Activated naive CD4-positive, alpha-beta T cell (primary cell): ENCODE results near the gene PCSK5.
"Not testable (repeated sequence)": the region's sequence is repeated elsewhere in the genome, so short reads cannot be mapped to it uniquely, and the experiment has no call there.

Source experiments
- DNase-seq, 4 experiments: peaks; one replicate each; lab custom pipeline; 2025; lab: John Stamatoyannopoulos, UW

The PCSK5 gene

DNA sequence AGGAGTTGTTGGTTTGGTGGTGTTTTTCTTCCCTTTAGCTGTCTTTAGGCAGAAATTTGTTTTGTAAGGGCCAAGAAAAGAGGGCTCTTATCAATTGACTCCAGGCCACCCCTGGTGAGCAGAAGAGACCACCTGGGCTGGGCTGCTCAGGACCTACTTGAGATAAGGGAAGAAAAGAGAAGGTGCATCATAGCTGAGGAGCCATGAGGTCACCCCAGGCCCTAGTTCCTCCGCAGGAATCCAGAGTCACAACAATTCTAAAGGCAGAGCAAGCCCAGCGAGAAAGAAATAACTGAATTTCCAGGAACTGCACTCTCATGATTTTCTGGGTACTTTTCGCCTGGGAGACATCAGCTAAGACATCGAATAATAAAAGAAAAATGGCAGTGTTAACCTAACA, 468.9 kb downstream of the PCSK5 start:
- DNase-seq = no peak

DNA sequence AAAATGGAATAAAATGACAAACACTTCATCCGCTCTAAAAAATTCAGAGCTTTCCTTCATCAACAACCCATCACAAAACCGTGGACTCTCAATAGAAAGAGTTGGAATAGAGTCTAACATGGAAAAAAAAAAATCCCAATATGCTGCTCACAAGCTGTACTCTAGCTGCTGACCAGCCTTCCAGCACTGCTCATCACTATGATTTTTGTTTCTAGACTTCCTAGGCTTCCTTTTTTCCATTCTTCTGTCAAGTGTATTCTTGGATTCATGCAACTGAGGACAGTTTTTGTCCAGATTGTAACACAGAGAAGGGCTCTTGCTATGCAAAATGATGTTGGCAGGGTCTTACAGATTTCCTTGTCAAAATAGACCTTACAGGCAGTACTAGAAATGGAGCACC, 469.3 kb downstream of the PCSK5 start:
- no peak for DNase-seq

DNA sequence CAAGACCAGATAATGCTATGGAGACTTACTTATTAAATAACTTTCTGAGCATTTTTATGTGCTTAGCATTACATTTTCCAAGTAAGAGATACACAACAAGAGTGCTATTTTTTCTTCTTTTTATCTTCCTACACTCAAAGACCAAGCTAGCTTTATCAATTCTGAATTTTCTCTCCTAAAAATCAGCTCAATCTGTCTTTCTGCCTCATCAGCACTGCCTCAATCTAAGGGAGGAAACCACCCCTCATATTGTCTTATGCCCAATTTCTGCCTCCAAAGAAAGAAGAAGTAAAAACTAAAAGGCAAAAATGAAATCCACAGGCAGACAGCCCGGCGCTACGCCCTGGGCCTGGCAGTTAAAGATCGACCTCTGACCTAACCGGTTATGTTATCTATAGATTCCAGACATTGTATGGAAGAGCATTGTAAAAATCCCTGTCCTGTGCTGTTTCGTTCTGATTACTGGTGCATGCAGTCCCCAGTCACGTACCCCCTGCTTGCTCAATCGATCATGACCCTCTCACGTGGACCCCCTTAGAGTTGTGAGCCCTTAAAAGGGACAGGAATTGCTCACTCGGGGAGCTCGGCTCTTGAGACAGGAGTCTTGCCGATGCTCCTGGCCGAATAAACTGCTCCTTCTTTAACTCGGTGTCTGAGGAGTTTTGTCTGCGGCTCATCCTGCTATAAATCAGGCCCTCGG, 472.0 kb downstream of the PCSK5 start:
- not testable (repeated sequence) for DNase-seq

DNA sequence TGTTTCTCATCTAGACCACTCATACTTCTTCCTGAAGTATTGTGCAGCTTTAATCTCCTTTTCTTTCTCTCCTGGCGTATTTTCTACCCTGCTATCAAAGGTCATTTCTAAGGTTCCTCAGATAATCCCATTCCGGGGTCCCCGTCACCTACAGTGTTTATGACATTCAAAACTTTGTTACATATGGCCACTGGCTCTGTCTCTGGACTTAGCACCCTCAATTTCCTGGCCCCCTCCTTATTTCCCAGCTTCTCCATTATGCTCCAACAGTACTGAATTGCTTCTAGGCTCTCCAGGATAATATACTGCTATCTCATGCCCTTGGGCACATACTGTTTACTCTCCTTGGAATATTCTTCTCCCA, 472.5 kb downstream of the PCSK5 start:
- DNase-seq = no peak

DNA sequence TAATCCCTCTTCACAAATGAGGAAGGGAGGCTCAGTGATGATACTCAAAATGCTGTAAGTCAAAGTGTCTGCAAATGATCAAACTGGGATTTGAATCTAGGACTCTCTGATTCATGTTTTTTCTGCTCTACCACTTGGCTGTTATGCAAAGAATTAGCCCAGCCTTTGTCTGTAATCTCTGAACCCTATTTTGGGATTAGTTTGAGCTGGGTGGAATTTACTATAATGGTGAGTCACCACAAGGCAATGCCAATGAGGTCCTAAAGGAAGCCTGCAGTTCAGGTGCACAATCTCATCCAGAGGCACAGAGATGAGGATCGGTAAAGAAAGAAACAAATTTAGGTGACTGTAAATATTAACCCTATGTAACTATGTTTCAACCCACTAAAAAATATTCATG, 474.6 kb downstream of the PCSK5 start:
- DNase-seq = no peak

DNA sequence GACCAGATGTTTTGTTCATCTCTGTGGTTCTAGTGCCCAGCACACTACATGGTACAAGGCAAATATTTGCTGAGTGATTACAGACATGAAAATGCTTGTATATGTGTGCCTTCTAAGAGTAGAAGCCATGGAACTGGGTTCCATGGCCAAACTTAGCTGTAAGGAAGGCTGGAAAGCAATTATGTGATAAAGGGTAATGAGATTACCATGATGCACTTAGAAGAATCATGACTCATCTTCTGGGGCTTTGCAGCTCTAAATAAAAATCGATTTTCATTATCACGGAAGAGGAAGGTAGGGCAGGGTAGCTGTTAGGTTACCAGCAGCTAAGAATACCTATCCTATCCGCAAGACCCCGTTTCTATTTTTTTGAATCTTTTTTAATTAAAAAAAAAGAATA, 475.8 kb downstream of the PCSK5 start:
- DNase-seq = no peak

DNA sequence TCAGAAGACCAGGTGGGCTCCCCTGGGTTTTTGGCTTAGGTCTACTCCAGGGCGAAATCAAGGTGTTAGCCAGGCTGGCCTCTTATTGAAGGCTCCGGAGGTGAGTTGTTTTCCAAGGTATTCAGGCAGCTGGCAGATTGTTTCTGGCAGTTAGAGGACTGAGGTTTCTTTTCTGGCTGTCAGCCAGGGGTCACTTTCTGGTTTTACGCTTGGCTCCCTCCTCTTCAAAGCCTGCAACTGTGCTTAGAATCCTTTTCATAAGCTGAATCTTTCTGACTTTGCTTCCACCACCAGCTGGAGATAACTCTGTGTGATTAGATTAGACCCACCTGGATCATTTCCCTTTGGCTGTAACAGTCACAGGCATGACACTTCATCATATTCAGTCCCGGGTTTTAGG, 479.1 kb downstream of the PCSK5 start:
- DNase-seq = no peak

DNA sequence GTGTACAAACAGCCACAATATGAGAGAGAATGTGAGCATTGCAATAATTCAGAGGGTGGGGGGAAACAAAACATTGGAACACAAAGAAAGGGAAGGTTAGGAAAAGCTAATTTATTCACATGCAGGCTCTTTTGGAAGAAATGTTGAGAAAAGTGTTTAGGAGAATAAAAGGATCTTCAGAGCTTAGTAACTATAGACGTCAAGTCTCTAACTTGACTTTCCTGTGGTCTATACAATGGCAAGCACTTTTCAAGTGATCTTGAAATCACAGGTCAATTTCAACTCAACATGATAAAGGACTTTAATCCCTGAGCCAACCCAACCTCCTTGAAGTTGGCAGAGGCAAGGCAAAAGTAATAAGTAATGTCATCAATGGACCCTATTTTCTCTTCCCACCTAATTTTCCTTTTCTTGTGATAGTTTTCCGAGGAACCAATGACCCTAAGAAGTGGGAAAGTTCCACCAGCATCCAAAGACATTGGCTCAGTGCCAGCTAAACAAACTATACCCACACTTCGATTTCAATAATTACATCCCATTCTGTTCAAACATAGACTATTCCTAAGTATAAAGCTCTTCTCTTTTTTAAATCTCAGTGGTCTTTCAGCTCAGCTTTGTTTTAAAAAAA, 480.0 kb downstream of the PCSK5 start:
- no peak for DNase-seq

DNA sequence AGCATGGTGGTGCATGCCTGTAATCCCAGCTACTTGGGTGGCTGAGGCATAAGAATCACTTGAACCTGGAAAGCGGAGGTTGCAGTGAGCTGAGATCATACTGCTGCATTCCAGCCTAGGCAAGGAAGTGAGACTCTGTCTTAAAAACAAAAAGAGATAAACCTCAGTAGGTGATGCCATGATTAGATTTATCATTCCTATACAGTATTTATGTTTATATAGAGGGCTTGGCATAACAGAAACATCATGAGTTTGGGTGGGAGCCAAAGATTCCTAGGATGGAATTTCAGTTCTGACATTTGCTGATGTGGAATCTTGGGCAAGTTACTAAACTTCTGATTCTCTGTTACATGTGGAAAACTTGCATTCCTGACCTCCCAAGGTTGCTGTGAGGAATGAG, 481.4 kb downstream of the PCSK5 start:
- no peak for DNase-seq

DNA sequence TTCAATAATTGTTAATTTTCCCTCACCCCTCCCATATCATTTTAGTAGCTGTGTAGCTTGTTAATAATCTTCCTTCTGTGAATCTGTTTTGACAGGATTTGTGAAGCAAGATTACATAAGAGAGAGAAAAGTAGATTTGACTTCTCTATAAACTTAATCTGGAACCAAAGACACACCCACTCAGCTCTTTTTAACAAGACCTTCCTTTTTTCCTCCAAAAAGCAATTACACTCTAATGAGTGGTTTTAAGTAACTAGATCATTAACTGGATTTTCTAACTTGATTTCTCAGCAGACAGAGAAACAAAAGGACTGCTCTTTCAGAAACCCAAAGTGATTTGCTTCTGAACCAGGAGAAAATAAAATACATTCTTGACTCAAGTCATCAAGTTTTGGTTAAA, 481.9 kb downstream of the PCSK5 start:
- DNase-seq = no peak

DNA sequence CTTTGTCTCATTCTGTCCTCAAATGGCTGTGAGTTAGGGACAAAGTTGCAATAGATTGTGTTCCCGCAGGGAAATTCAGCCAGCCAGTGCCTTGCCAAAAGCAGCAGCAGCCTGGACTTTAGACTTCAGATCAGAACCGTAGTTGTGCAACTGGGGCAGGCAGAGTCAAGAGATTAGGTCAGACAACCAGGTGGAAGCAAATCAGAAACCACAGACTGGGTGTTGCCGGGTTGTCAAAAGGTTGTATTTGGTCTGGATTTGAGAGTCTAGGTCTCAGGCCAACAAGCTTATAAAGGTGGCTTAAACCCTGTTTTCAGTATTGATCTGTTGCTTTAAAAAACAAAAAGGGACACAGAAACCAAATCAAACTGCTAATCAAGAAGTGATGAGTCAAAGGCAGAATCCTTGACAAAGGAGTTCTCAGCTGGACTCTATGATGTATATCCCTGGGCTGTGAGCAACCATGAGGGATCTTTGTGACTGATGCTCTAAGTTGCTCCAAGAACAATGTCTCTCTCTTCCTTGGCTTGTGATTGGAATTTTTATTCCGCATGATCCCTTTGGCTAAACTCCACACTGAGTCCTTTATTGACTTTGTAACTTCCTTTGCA, 482.8 kb downstream of the PCSK5 start:
- no peak for DNase-seq

DNA sequence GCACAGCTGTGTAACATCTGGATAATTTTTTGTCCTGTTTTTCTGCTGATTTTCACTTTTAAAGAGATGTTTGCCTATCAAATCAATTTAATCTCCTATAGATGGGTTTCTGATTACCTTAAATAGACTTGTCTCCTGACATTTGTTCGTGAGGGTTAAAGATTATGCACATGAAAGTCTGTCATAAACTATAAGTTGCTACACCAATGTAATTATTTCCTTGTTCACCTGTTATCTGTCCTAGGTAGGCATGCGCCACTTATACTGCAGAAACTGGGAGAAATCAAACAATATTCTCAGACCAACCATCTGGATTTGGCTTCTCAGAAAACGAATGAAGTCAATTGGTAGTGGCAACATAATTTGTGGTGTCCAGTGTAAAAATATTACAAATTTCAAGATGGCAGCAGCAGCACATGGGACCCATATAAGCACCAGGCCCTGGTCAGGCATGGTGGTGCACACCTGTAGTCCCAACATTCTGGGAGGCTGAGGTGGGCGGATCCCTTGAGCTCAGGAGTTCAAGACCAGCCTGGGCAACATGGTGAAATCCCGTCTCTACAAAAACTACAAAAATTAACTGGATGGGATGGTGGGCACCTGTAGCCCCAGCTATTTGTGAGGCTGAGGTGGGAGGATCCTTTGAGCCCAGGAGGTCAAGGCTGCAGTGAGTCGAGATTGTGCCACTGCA, 483.5 kb downstream of the PCSK5 start:
- DNase-seq = no peak

DNA sequence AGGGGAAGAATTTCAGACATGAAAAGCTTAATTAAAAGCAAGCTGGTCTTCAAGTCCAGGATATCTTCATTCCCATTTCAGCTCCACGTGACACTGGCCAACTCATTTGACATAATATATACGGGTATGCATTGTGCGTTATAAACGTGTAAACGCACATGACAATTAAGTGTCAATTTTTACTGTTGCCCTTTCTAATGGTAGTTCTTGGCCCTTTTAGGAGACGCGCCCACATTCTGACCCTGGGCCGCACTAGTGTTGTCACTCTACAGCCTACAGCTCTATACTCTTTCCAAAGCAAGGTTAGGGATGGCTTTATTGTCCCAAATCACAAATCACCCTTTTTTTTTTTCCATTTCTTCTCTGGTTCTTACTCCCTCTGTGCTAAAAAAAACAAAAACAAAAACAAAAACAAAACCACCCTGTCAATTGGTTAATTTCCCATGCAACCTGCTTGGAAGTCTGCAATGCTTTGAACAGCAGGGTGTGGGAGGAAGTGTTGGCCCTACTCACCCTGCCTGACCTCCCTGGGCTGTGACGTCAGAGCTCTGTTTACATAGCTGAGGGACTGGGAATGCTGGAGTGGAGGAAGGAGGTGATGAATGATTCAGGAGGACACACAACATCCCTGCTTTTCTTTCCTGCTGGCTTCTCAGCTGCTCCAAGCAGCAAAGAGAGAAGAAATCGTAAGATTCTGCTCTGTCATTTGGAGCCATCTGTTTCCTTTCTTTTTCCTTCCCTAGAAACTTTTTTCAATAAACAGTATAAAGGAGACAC, 484.5 kb downstream of the PCSK5 start:
- no peak for DNase-seq

DNA sequence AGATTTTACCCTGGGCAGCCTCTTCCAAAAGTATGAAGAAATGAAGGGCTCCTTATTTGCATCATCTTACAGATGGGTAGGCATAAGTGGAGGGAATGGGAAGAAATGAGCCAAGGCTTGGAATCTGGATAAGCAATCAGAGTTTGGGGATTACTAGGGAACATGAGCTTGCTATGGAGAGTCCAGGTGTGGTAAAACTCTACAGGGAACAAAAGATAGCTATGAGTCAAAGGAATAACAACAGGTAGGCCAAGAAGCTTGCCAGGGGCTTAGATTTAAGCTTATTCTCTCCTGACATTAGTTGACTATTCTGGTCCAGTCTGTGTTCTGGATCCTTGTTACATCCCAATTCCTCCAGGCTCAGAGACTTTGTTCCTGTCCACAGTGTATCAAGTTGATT, 487.3 kb downstream of the PCSK5 start:
- DNase-seq = no peak

DNA sequence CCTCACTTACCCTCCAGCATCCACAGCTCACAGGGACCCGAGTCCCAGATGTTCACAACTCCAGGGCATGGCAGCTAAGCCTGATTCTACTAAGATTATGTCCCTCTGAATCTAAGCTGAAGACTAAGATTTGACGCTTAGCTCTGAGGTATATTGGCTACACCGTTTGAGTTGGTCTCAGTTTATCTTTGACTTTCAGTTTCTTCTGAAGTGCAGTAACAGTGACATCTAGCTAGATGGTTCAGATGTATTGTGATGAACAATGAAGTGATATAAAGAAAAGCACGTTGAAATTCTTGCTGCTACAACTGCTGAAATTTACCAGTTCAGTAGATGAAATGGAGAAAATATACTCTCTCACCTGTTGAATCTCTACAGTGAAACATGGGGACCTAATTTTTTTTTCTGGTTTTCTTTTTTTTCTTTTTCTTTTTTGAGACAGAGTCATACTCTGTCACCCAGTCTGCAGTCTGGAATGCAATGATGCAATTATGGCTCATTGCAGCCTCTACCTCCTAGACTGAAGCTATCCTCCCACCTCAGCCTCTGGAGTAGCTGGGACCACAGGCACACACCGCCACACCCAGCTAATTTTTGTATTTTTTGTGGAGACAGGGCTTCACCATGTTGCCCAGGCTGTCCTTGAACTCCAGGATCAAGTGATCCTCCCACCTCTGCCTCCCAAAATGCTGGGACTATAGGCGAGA, 488.0 kb downstream of the PCSK5 start:
- no peak for DNase-seq

DNA sequence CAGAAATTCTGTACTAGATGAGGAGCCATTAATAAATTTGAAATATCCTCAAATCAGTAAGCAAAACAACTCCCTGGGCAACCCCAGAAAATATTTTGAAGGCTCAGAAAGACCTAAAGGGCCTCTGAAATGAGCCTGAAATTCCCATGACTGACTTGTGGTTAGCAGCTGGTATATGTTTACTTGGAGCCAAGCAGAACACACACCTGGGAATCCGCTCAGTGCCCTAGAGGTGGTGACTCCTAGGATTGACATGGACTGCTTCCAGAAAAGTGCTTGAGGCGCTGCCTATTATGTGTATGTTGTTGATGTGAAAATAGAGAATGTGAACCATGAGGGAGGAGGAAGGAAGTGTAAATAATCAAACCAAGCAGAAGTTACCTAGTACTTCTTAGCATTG, 489.0 kb downstream of the PCSK5 start:
- no peak for DNase-seq

DNA sequence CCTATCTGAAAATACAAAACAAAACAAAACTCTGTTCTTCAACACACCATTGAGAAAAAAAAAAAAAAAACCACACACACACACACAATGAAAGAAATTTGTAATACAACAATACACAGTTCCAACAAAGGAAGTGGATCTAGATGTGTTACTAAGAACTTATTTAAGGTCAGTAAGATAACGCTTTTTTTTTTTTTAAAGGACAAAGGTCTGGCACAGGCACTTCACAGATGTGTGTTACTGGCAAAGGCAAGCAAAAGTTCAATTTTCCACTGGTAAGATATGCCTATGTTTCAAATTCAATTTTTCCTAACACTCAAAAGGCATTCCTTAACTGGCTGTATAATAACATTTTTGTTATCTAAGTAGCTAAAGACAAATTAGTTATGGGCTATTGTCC, 500.2 kb downstream of the PCSK5 start:
- no peak for DNase-seq

DNA sequence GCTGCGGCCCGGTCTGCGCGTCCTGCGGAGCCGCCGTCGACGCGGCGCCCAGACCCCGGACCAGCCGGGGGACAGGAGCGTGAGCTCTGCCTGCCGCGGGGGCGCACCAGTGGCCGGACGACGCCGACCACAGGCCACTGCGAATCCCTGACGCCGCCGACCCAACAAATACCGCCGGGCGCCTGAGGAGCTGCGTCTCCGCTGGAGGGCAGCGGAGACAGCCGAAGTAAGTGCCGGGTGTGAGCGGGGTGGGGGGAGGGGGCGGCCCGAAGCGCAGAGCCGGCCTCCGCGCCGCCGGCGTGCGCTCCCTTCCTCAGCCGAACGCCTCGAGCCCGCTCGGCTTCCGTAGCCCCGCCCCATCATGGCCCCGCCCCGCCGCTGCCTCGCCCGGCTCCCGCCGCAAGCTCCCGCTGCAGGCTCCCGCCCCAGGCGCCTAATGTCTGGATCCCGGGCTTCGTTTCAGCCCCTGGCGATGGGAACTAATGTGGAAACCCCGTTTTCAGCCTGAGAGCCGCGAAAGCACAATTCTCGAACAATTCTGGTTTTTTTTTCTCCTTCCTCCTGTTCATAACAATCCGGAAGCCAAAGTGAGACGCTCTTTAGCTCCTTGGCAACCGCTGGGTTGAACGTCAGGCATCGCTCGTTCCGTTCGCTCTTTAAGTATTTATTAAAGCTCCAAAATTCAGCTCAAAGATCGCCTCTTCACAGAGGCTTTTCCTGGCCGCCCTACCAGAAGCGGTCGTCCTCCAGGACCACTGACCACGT, 503.9 kb downstream of the PCSK5 start, which contains the start of gene RFK:
TSS of gene RFK (minus strand) at position 232 of the 765 bp plus-strand sequence. CDS start 255 bp downstream, outside the sequence.
- DNase-seq = peak; percentile 77 to 94 (median 82)

DNA sequence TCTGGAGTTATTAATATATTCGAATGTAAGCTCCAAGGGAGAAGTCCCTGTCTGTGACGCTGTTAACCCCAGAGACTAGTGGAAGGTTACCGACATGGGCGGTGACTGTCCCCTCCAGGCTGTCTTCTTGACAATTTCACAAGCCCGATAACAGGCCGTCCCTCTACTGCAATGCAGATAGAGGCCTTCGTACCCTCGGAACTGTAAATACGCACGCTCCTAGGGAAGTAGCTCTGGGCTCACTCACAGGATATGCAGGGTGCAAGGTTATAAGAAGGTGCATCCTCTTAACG, 504.4 kb downstream of the PCSK5 start:
- peak in 2 of 4 experiments; percentile 48 to 50 for DNase-seq

DNA sequence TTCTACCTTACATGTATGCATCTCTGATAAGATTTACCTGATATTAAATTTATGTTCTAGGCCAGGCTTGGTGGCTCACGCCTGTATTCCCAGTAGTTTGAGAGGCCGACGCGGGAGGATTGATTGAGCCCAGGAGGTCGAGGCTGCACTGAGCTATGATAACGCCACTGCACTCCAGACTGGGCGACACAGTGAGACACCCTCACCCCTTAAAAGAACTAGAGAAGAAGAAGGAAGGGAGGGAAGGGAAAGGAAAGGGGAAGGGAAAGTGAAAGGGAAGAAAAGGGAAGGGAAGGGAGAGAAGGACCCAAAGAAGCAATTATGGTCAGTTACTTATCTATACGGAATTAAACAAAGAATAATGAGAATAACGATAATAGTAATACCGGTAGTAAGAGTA, 504.9 kb downstream of the PCSK5 start:
- DNase-seq = no peak

DNA sequence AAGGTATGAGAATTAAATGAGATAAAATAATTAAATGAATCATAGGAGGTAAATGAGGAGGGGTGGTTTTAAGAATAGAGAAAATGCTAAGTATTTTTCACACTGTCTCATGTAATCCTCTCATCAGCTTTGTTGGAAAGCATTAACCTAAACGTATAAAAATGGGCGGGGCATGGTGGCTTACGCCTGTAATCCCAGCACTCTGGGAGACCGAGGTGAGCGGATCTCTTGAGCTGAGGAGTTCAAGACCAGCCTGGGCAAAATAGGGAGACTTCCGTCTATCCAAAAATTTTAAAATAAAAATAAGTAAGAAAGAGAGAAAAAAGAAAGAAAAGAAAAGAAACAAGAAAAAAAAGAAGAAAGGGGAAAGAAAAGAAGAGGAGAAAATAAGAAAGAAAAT, 505.7 kb downstream of the PCSK5 start:
- DNase-seq = no peak
